HG03135 (cell line): Measurements from ENCODE around the gene APCDD1L.

Source experiments
- ATAC-seq: cut with Tn5 transposase; IDR thresholded peaks from one replicate; pipeline ENCODE4 v1.9.1; 2021; ENCODE audit warnings: mild to moderate bottlenecking, moderate library complexity; ENCODE audit not compliant: unreplicated experiment

Gene APCDD1L

GRCh38 chr20:58492795-58493524, 22.2 kb downstream of the APCDD1L start:
- ATAC-seq: no peak

GRCh38 chr20:58492074-58492718, 23.0 kb downstream of the APCDD1L start:
- ATAC-seq: no peak

GRCh38 chr20:58486207-58486606, 29.0 kb downstream of the APCDD1L start:
- no peak for ATAC-seq

GRCh38 chr20:58485393-58485792, 29.8 kb downstream of the APCDD1L start:
- no peak for ATAC-seq

- no peak for ATAC-seq
Measured at GRCh38 chr20:58483470-58483869, 31.7 kb downstream of the APCDD1L start.

GRCh38 chr20:58483051-58483450, 32.1 kb downstream of the APCDD1L start:
- no peak for ATAC-seq

- no peak for ATAC-seq
Measured at GRCh38 chr20:58482416-58482815, 32.8 kb downstream of the APCDD1L start.

GRCh38 chr20:58481481-58482021, 33.6 kb downstream of the APCDD1L start:
- no peak for ATAC-seq

- ATAC-seq: no peak
Measured at GRCh38 chr20:58480551-58481336, 34.5 kb downstream of the APCDD1L start.

GRCh38 chr20:58479726-58480440, 35.3 kb downstream of the APCDD1L start:
- no peak for ATAC-seq

- ATAC-seq: no peak
Measured at GRCh38 chr20:58478141-58478805, 36.9 kb downstream of the APCDD1L start.

- ATAC-seq: no peak
Measured at GRCh38 chr20:58475466-58475865, 39.7 kb downstream of the APCDD1L start.

- no peak for ATAC-seq
Measured at GRCh38 chr20:58473453-58474425, 41.5 kb downstream of the APCDD1L start.

GRCh38 chr20:58472273-58473018, 42.8 kb downstream of the APCDD1L start:
- ATAC-seq: no peak

- ATAC-seq: no peak
Measured at GRCh38 chr20:58471193-58472164, 43.7 kb downstream of the APCDD1L start.

- no peak for ATAC-seq
Measured at GRCh38 chr20:58470336-58471192, 44.6 kb downstream of the APCDD1L start.
